IMR-90 (cell line): Measurements from ENCODE around the gene FNIP1. TPM values are rescaled to one million over a fixed set of nuclear protein-coding genes. Genes with fewer than 3 reads are reported as not detected.

ENCODE experiments used
- ATAC-seq: fragments of 200-7000 bp; cut with Tn5 transposase; 2 replicates; pipeline ENCODE4 v1.9.1; 2020; ENCODE audit warnings: low read depth, mild to moderate bottlenecking, moderate library complexity
- BruUV-seq: library from RNA; stranded (reverse); fragments of 400-500 nt; replicated peaks from 2 replicates; lab custom pipeline; 2021; lab: Mats Ljungman, UMichigan
- CTCF ChIA-PET: fragments of 300-600 bp; formaldehyde crosslinking; extraction: SDS; loops from one replicate; lab custom pipeline; 2021; ENCODE audit warnings: antibody characterized with exemption; lab: Yijun Ruan, JAX
- POLR2A ChIA-PET: fragments of 300-600 bp; sonication (Branson Sonifier 250); formaldehyde crosslinking; loops from one replicate; lab custom pipeline; 2022; ENCODE audit warnings: antibody characterized with exemption; ENCODE audit not compliant: unreplicated experiment; lab: Charles Lee
- DNase-seq: peaks from one replicate; pipeline ENCODE4 v3.0.0; 2013
- H2AFZ ChIP-seq: replicated peaks from 2 replicates; pipeline ENCODE3; 2013; ENCODE audit warnings: low read length, mild to moderate bottlenecking; ENCODE audit not compliant: poor library complexity
- H2AK5ac ChIP-seq: 2 replicates; pipeline ENCODE4 v1.6.1; 2013; ENCODE audit warnings: low read depth, low read length, inconsistent platforms
- H2AK9ac ChIP-seq: replicated peaks from 2 replicates; pipeline ENCODE3; 2013; ENCODE audit warnings: mild to moderate bottlenecking, low read depth, low read length, moderate library complexity; ENCODE audit not compliant: poor library complexity
- H2BK120ac ChIP-seq: 2 replicates; pipeline ENCODE4 v1.6.1; 2013; ENCODE audit warnings: low read depth, low read length, inconsistent platforms
- H2BK15ac ChIP-seq: 3 replicates; pipeline ENCODE4 v1.6.1; 2013; ENCODE audit warnings: low read depth, low read length, inconsistent platforms
- H2BK20ac ChIP-seq: 2 replicates; pipeline ENCODE4 v1.6.1; 2013; ENCODE audit warnings: low read depth, mild to moderate bottlenecking, inconsistent platforms, low read length, moderate library complexity
- H2BK5ac ChIP-seq: 2 replicates; pipeline ENCODE4 v1.6.1; 2013; ENCODE audit warnings: mild to moderate bottlenecking, low read depth, low read length, inconsistent platforms; ENCODE audit not compliant: poor library complexity, severe bottlenecking
- H3K14ac ChIP-seq: replicated peaks from 2 replicates; pipeline ENCODE4 v1.6.1; 2013; ENCODE audit warnings: low read depth, low read length, inconsistent platforms
- H3K18ac ChIP-seq: 2 replicates; pipeline ENCODE4 v1.6.1; 2013; ENCODE audit warnings: low read depth, low read length, control low read depth
- H3K23ac ChIP-seq: 2 replicates; pipeline ENCODE4 v1.6.1; 2013; ENCODE audit warnings: low read depth, low read length, inconsistent platforms
- H3K27ac ChIP-seq: 2 replicates; pipeline ENCODE4 v1.5.1; 2013; ENCODE audit warnings: mild to moderate bottlenecking, control low read depth, low read length; ENCODE audit not compliant: insufficient read depth
- H3K27me3 ChIP-seq: 2 replicates; pipeline ENCODE4 v1.6.1; 2013; ENCODE audit warnings: low read length; ENCODE audit not compliant: control insufficient read depth, insufficient read depth
- H3K36me3 ChIP-seq: 2 replicates; pipeline ENCODE4 v1.6.1; 2013; ENCODE audit warnings: low read length, mixed read lengths; ENCODE audit not compliant: control insufficient read depth, insufficient read depth
- H3K4ac ChIP-seq: 2 replicates; pipeline ENCODE4 v1.6.1; 2013; ENCODE audit warnings: low read depth, low read length, inconsistent platforms
- H3K4me1 ChIP-seq: 2 replicates; pipeline ENCODE4 v1.6.1; 2013; ENCODE audit warnings: low read length, mixed read lengths; ENCODE audit not compliant: control insufficient read depth, insufficient read depth
- H3K4me2 ChIP-seq: 2 replicates; pipeline ENCODE4 v1.6.1; 2013; ENCODE audit warnings: low read depth, mild to moderate bottlenecking, control low read depth, low read length, moderate library complexity
- H3K4me3 ChIP-seq: 2 replicates; pipeline ENCODE4 v1.5.1; 2013; ENCODE audit warnings: low read depth, mild to moderate bottlenecking, control low read depth, low read length, moderate library complexity; ENCODE audit not compliant: insufficient read depth
- H3K56ac ChIP-seq: 2 replicates; pipeline ENCODE4 v1.6.1; 2013; ENCODE audit warnings: low read length, inconsistent platforms; ENCODE audit not compliant: insufficient read depth; ENCODE audit errors: extremely low read depth
- H3K79me1 ChIP-seq, 2 experiments: 2 replicates each; pipeline ENCODE4 v1.6.1; 2013; ENCODE audit warnings: low read length in 2 of 2, inconsistent platforms in 1 of 2, low read depth in 1 of 2
- H3K9ac ChIP-seq: 2 replicates; pipeline ENCODE4 v1.6.1; 2013; ENCODE audit warnings: low read depth, low read length, control low read depth
- H3K9me1 ChIP-seq: 2 replicates; pipeline ENCODE4 v1.6.1; 2013; ENCODE audit warnings: low read length, inconsistent platforms; ENCODE audit not compliant: insufficient read depth
- H3K9me3 ChIP-seq: 2 replicates; pipeline ENCODE4 v1.6.1; 2013; ENCODE audit warnings: low read length; ENCODE audit not compliant: control insufficient read depth, insufficient read depth
- H4K20me1 ChIP-seq: 2 replicates; pipeline ENCODE4 v1.6.1; 2013; ENCODE audit warnings: low read length, inconsistent platforms; ENCODE audit not compliant: insufficient read depth
- H4K5ac ChIP-seq: 2 replicates; pipeline ENCODE4 v1.6.1; 2013; ENCODE audit warnings: mild to moderate bottlenecking, low read depth, low read length, control low read depth
- H4K8ac ChIP-seq, 2 experiments: 2 replicates each; pipeline ENCODE4 v1.6.1; 2013; ENCODE audit warnings: low read depth in 2 of 2, low read length in 2 of 2, control low read depth in 1 of 2, inconsistent platforms in 1 of 2
- H4K91ac ChIP-seq: 2 replicates; pipeline ENCODE4 v1.6.1; 2013; ENCODE audit warnings: low read depth, low read length, inconsistent platforms; ENCODE audit not compliant: insufficient read depth
- BHLHE40 ChIP-seq: fragments of 150-350 bp; IDR thresholded peaks from 2 replicates; pipeline ENCODE4 v1.6.1; 2016; ENCODE audit warnings: mild to moderate bottlenecking, low read depth, low read length
- CHD1 ChIP-seq: IDR thresholded peaks from 2 replicates; pipeline ENCODE4 v1.6.1; 2012; ENCODE audit warnings: low read depth, low read length, improper control_type of control experiment
- POLR2A ChIP-seq: IDR thresholded peaks from 2 replicates; pipeline ENCODE4 v1.6.1; 2012; ENCODE audit warnings: mild to moderate bottlenecking, low read depth, low read length
- USF2 ChIP-seq: fragments of 150-350 bp; IDR thresholded peaks from 2 replicates; pipeline ENCODE4 v1.6.1; 2017; ENCODE audit warnings: mild to moderate bottlenecking, antibody characterized with exemption, low read length, low read depth
- WGBS, 2 experiments: methylation state at CpG; one replicate each; pipeline versions ENCODE4 v1.1.5 to v1.1.7; 2013; ENCODE audit warnings: missing lambda C conversion rate in 2 of 2; ENCODE audit not compliant: insufficient read length in 1 of 2; ENCODE audit errors: extremely low coverage in 2 of 2; 5-methylcytosine and 5-hydroxymethylcytosine counted together
- dilution Hi-C: fragments of 300-500 bp; cut with HindIII; formaldehyde crosslinking; loops from one replicate; pipeline ENCODE4 v1.14.3; 2018; ENCODE audit warnings: low sequenced_read_pairs; ENCODE audit not compliant: unreplicated experiment
- in situ Hi-C: fragments of 300-500 bp; cut with MboI; formaldehyde crosslinking; loops from 3 replicates; pipeline ENCODE4 v1.14.3; 2019; ENCODE audit warnings: low sequenced_read_pairs, inconsistent platforms, mixed read lengths
- intact Hi-C: fragments of 100-400 bp; cut with micrococcal nuclease; formaldehyde crosslinking; loops from 2 replicates; pipeline ENCODE4 v1.10.0; 2022
- polyA plus RNA-seq, 3 experiments: library from polyadenylated mRNA; depleted of rRNA; stranded (reverse); fragments of >200 nt; gene quantifications; 2 replicates each; pipeline ENCODE4 v1.2.3, GENCODE V29; 2012; ENCODE audit warnings: low replicate concordance in 1 of 3
- total RNA-seq: library from RNA; depleted of rRNA; stranded (reverse); fragments of >200 nt; gene quantifications from 2 replicates; pipeline ENCODE4 v1.2.3, GENCODE V29; 2012

FNIP1 gene
- total and polyA plus RNA-seq, 2 of the 4 experiments (the other 2 are of a cell fraction): 5.6 to 34.1 TPM

GRCh38 chr5:131694926-131695325, 101.9 kb downstream of the FNIP1 start:
- no TSS peak for BruUV-seq
- Histone ChIP-seq H3K9me1 (no peaks in the 10 kb centered on the region), H3K56ac (no peak overlapping the region), H3K4ac (no peak overlapping the region), H2BK5ac (no peak overlapping the region), H3K79me1 (peaks cover 6 to 11% of the 10 kb centered on the region in 2 experiments), H3K23ac (no peak overlapping the region), H3K9me3 (no peaks in the 10 kb centered on the region), H4K91ac (no peak overlapping the region), H4K8ac (no peak overlapping the region), H2BK120ac (no peak overlapping the region), H2BK15ac (no peak overlapping the region), H2AK9ac (no peak overlapping the region), H3K18ac (no peak overlapping the region), H3K9ac (no peak overlapping the region), H3K4me3 (no peak overlapping the region), H2BK20ac (no peak overlapping the region), H3K27me3 (no peaks in the 10 kb centered on the region), H3K14ac (no peak overlapping the region), H2AK5ac (no peak overlapping the region), H3K27ac (no peak overlapping the region), H2AFZ (no peak overlapping the region), H4K5ac (no peak overlapping the region), H3K4me2 (no peak overlapping the region), H3K36me3 (peaks cover 18% of the 10 kb centered on the region), H3K4me1 (no peaks in the 10 kb centered on the region), H4K20me1 (peaks cover 3% of the 10 kb centered on the region; the same call in 1 of the 2 replicates)
- WGBS, 2 experiments: no CpG with 5 or more reads among the region's 4 CpGs
- ChIA-PET CTCF (no interaction called here), POLR2A (no interaction called here)
- TF ChIP-seq CHD1 (no peak), USF2 (no peak), BHLHE40 (no peak), POLR2A (no peak)
- ATAC-seq (no peak), DNase-seq (no peak)
- dilution Hi-C loops: no loop called here
- intact Hi-C loops: no loop called here
- in situ Hi-C loops: no loop called here
